Stimulated activated CD8-positive, alpha-beta memory T cell treated with anti-CD3 and anti-CD28 coated beads, Interleukin-4, amount 100 ng/mL, for 4 hours (primary cell): Measurements from ENCODE around the gene PRKAG2.

Source experiments
- DNase-seq, 2 donors: peaks; one replicate each; pipeline ENCODE4 v3.0.0-alpha.2; 2020; ENCODE audit warnings: low read depth in 2 of 2, low spot score in 1 of 2

Gene PRKAG2

GRCh38 chr7:151684408-151685175 is 192.3 kb downstream of the PRKAG2 start:
- no peak for DNase-seq

- no peak for DNase-seq
Observed at GRCh38 chr7:151683615-151684407, 193.1 kb downstream of the PRKAG2 start.

- no peak for DNase-seq
Observed at GRCh38 chr7:151682831-151683614, 193.9 kb downstream of the PRKAG2 start.

GRCh38 chr7:151681726-151682125 is 195.2 kb downstream of the PRKAG2 start:
- no peak for DNase-seq

GRCh38 chr7:151680810-151681209 is 196.1 kb downstream of the PRKAG2 start:
- no peak for DNase-seq

GRCh38 chr7:151679881-151680612 is 196.9 kb downstream of the PRKAG2 start:
- DNase-seq = no peak

- DNase-seq = no peak
Observed at GRCh38 chr7:151679071-151679708, 197.7 kb downstream of the PRKAG2 start.

- DNase-seq = no peak
Observed at GRCh38 chr7:151678227-151678604, 198.7 kb downstream of the PRKAG2 start.

- DNase-seq = no peak
Observed at GRCh38 chr7:151677581-151678226, 199.2 kb downstream of the PRKAG2 start.

- DNase-seq = no peak
Observed at GRCh38 chr7:151676759-151677158, 200.2 kb downstream of the PRKAG2 start.

- DNase-seq = no peak
Observed at GRCh38 chr7:151675196-151675920, 201.6 kb downstream of the PRKAG2 start.

GRCh38 chr7:151674161-151674920 is 202.6 kb downstream of the PRKAG2 start:
- DNase-seq = no peak

- DNase-seq = no peak
Observed at GRCh38 chr7:151673216-151673615, 203.7 kb downstream of the PRKAG2 start.

GRCh38 chr7:151672716-151673115 is 204.2 kb downstream of the PRKAG2 start:
- no peak for DNase-seq

- no peak for DNase-seq
Observed at GRCh38 chr7:151671514-151671913, 205.4 kb downstream of the PRKAG2 start.

- DNase-seq = no peak
Observed at GRCh38 chr7:151669762-151670161, 207.2 kb downstream of the PRKAG2 start.

- no peak for DNase-seq
Observed at GRCh38 chr7:151666886-151667285, 210.0 kb downstream of the PRKAG2 start.

GRCh38 chr7:151665368-151665767 is 211.5 kb downstream of the PRKAG2 start:
- no peak for DNase-seq

- DNase-seq = no peak
Observed at GRCh38 chr7:151664268-151664667, 212.6 kb downstream of the PRKAG2 start.
